ENCODE measurements around the gene SEMA4D. TPM values are rescaled to one million over a fixed set of nuclear protein-coding genes. Genes with fewer than 3 reads are reported as not detected.

Gene SEMA4D
- total and polyA plus RNA-seq, 4 donors: 30.9 to 124 (median 89.0) TPM

- no peaks in the 10 kb centered on the region for H3K27me3 ChIP-seq (ENCODE audit: control insufficient read depth, insufficient read depth, low read length)
- peaks cover 57% of the 10 kb centered on the region for H3K4me1 ChIP-seq (ENCODE audit: control insufficient read depth, insufficient read depth, low read length)
- peaks cover 21% of the 10 kb centered on the region for H3K36me3 ChIP-seq (ENCODE audit: control insufficient read depth, insufficient read depth, low read length)
- H3K9me3 ChIP-seq (ENCODE audit: control insufficient read depth, insufficient read depth, low read length): no peaks in the 10 kb centered on the region
- no peak overlapping the region for H3K27ac ChIP-seq (ENCODE audit: low read depth, low read length)
- no peak for DNase-seq (ENCODE audit: low read depth in 4 of 6, low spot score in 6 of 6)
- WGBS (ENCODE audit: insufficient coverage): 82% methylated on average over 4 of the region's 6 CpGs
- no peak overlapping the region for H3K4me3 ChIP-seq (ENCODE audit: low read depth, low read length)
Observed at GRCh38 chr9:89431930-89432725, 65.8 kb downstream of the SEMA4D start.

GRCh38 chr9:89430995-89431394 lies 66.9 kb downstream of the SEMA4D start:
- H3K27me3 ChIP-seq (ENCODE audit: control insufficient read depth, insufficient read depth, low read length): no peaks in the 10 kb centered on the region
- no peak overlapping the region for H3K27ac ChIP-seq (ENCODE audit: low read depth, low read length)
- H3K4me3 ChIP-seq (ENCODE audit: low read depth, low read length): no peak overlapping the region
- DNase-seq (ENCODE audit: low read depth in 4 of 6, low spot score in 6 of 6): no peak
- peaks cover 54% of the 10 kb centered on the region for H3K4me1 ChIP-seq (ENCODE audit: control insufficient read depth, insufficient read depth, low read length)
- 87% methylated on average over 6 of the region's 6 CpGs for WGBS (ENCODE audit: insufficient coverage)
- no peaks in the 10 kb centered on the region for H3K9me3 ChIP-seq (ENCODE audit: control insufficient read depth, insufficient read depth, low read length)
- H3K36me3 ChIP-seq (ENCODE audit: control insufficient read depth, insufficient read depth, low read length): peaks cover 14% of the 10 kb centered on the region

- H3K4me1 ChIP-seq (ENCODE audit: control insufficient read depth, insufficient read depth, low read length): peaks cover 48% of the 10 kb centered on the region
- no peaks in the 10 kb centered on the region for H3K27me3 ChIP-seq (ENCODE audit: control insufficient read depth, insufficient read depth, low read length)
Observed at GRCh38 chr9:89428901-89429890, 68.7 kb downstream of the SEMA4D start.

GRCh38 chr9:89428222-89428761 lies 69.6 kb downstream of the SEMA4D start:
- WGBS (ENCODE audit: insufficient coverage): 91% methylated on average over 13 of the region's 13 CpGs
- H3K4me3 ChIP-seq (ENCODE audit: low read depth, low read length): no peak overlapping the region
- H3K36me3 ChIP-seq (ENCODE audit: control insufficient read depth, insufficient read depth, low read length): peaks cover 16% of the 10 kb centered on the region
- peaks cover 39% of the 10 kb centered on the region for H3K4me1 ChIP-seq (ENCODE audit: control insufficient read depth, insufficient read depth, low read length)
- H3K9me3 ChIP-seq (ENCODE audit: control insufficient read depth, insufficient read depth, low read length): no peaks in the 10 kb centered on the region
- H3K27ac ChIP-seq (ENCODE audit: low read depth, low read length): no peak overlapping the region
- DNase-seq (ENCODE audit: low read depth in 4 of 6, low spot score in 6 of 6): no peak
- H3K27me3 ChIP-seq (ENCODE audit: control insufficient read depth, insufficient read depth, low read length): no peaks in the 10 kb centered on the region

More at GRCh38 chr9:89428901-89429890, 68.7 kb downstream of the SEMA4D start:
- Histone ChIP-seq H3K9me3 (ENCODE audit: control insufficient read depth, insufficient read depth, low read length) (no peaks in the 10 kb centered on the region), H3K4me3 (ENCODE audit: low read depth, low read length) (no peak overlapping the region), H3K36me3 (ENCODE audit: control insufficient read depth, insufficient read depth, low read length) (peaks cover 16% of the 10 kb centered on the region), H3K27ac (ENCODE audit: low read depth, low read length) (no peak overlapping the region)
- no peak for DNase-seq (ENCODE audit: low read depth in 4 of 6, low spot score in 6 of 6)
- WGBS (ENCODE audit: insufficient coverage): 94% methylated on average over 18 of the region's 25 CpGs

- WGBS (ENCODE audit: insufficient coverage): 97% methylated on average over 13 of the region's 17 CpGs
- H3K4me3 ChIP-seq (ENCODE audit: low read depth, low read length): no peak overlapping the region
- no peaks in the 10 kb centered on the region for H3K9me3 ChIP-seq (ENCODE audit: control insufficient read depth, insufficient read depth, low read length)
- H3K36me3 ChIP-seq (ENCODE audit: control insufficient read depth, insufficient read depth, low read length): peaks cover 16% of the 10 kb centered on the region
- H3K4me1 ChIP-seq (ENCODE audit: control insufficient read depth, insufficient read depth, low read length): peaks cover 34% of the 10 kb centered on the region
- no peak for DNase-seq (ENCODE audit: low read depth in 4 of 6, low spot score in 6 of 6)
- no peak overlapping the region for H3K27ac ChIP-seq (ENCODE audit: low read depth, low read length)
- H3K27me3 ChIP-seq (ENCODE audit: control insufficient read depth, insufficient read depth, low read length): no peaks in the 10 kb centered on the region
Observed at GRCh38 chr9:89427621-89428221, 70.2 kb downstream of the SEMA4D start.

GRCh38 chr9:89426384-89426961 lies 71.4 kb downstream of the SEMA4D start:
- no peak for DNase-seq (ENCODE audit: low read depth in 4 of 6, low spot score in 6 of 6)
- H3K27ac ChIP-seq (ENCODE audit: low read depth, low read length): no peak overlapping the region
- peaks cover 34% of the 10 kb centered on the region for H3K4me1 ChIP-seq (ENCODE audit: control insufficient read depth, insufficient read depth, low read length)
- peaks cover 20% of the 10 kb centered on the region for H3K36me3 ChIP-seq (ENCODE audit: control insufficient read depth, insufficient read depth, low read length)
- WGBS (ENCODE audit: insufficient coverage): 77% methylated on average over 14 of the region's 14 CpGs
- no peaks in the 10 kb centered on the region for H3K9me3 ChIP-seq (ENCODE audit: control insufficient read depth, insufficient read depth, low read length)
- no peaks in the 10 kb centered on the region for H3K27me3 ChIP-seq (ENCODE audit: control insufficient read depth, insufficient read depth, low read length)
- H3K4me3 ChIP-seq (ENCODE audit: low read depth, low read length): no peak overlapping the region

GRCh38 chr9:89425921-89426383 lies 72.0 kb downstream of the SEMA4D start:
- WGBS (ENCODE audit: insufficient coverage): 57% methylated on average over 5 of the region's 7 CpGs
- Histone ChIP-seq H3K36me3 (ENCODE audit: control insufficient read depth, insufficient read depth, low read length) (peaks cover 20% of the 10 kb centered on the region), H3K9me3 (ENCODE audit: control insufficient read depth, insufficient read depth, low read length) (no peaks in the 10 kb centered on the region), H3K27ac (ENCODE audit: low read depth, low read length) (no peak overlapping the region), H3K4me3 (ENCODE audit: low read depth, low read length) (no peak overlapping the region), H3K27me3 (ENCODE audit: control insufficient read depth, insufficient read depth, low read length) (no peaks in the 10 kb centered on the region), H3K4me1 (ENCODE audit: control insufficient read depth, insufficient read depth, low read length) (peaks cover 34% of the 10 kb centered on the region)
- no peak for DNase-seq (ENCODE audit: low read depth in 4 of 6, low spot score in 6 of 6)

- Histone ChIP-seq H3K4me1 (ENCODE audit: control insufficient read depth, insufficient read depth, low read length) (peaks cover 31% of the 10 kb centered on the region), H3K27ac (ENCODE audit: low read depth, low read length) (no peak overlapping the region), H3K27me3 (ENCODE audit: control insufficient read depth, insufficient read depth, low read length) (no peaks in the 10 kb centered on the region), H3K36me3 (ENCODE audit: control insufficient read depth, insufficient read depth, low read length) (peaks cover 20% of the 10 kb centered on the region), H3K4me3 (ENCODE audit: low read depth, low read length) (no peak overlapping the region), H3K9me3 (ENCODE audit: control insufficient read depth, insufficient read depth, low read length) (no peaks in the 10 kb centered on the region)
- 87% methylated on average over 7 of the region's 9 CpGs for WGBS (ENCODE audit: insufficient coverage)
- DNase-seq (ENCODE audit: low read depth in 4 of 6, low spot score in 6 of 6): no peak
Observed at GRCh38 chr9:89425024-89425805, 72.7 kb downstream of the SEMA4D start.
